SH-SY5Y (cell line): ENCODE measurements around the gene EFHD2.

Experiments
- GATA2 ChIP-seq: IDR thresholded peaks from 2 replicates; pipeline ENCODE4 v1.6.1; 2011; ENCODE audit warnings: mild to moderate bottlenecking, low read depth, low read length
- GATA3 ChIP-seq: IDR thresholded peaks from 2 replicates; pipeline ENCODE4 v1.6.1; 2011; ENCODE audit warnings: low read depth, mild to moderate bottlenecking, low read length, moderate library complexity

DNA sequence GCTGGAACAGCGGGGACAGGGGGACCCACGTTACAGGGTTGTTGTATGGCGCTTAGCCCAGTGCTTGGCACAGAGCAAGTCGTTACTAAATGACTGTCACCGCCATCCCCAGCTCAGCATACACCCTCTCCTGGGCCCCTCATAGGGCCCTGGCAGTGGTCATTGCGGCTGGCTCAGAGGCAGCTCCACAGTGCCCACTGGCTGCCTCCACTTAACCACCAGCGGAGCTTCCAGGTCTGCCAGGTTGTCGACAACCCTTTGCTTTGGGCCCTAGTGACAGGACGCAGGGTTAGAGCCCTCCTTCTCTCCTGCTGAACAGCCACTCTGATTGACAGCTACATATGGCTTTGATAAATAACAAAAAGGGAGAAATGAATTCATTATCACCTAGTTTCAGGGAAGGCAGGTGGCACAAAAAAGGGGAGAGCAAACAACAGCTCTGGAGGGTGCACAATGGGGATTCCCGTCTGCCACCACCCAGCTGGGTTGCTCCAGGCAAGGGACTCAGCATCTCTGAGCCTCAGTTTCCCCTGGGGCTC is 4.8 kb downstream of the EFHD2 start:
- TF ChIP-seq GATA2, result no peak
- no peak for TF ChIP-seq GATA3
